ENCODE data around the gene TGFBR3. TPM values are rescaled to one million over a fixed set of nuclear protein-coding genes. Genes with fewer than 3 reads are reported as not detected.

Gene TGFBR3
- total RNA-seq, 2 experiments from 2014 or later: 3.7 to 4.0 TPM

GRCh38 chr1:91778964-91779363, 107.0 kb downstream of the TGFBR3 start:
- H3K9me3 Mint-ChIP-seq (ENCODE audit: insufficient read depth): no peaks in the 10 kb centered on the region
- POLR2A ChIA-PET: no interaction called here
- CTCF ChIA-PET: no interaction called here

GRCh38 chr1:91777630-91778300, 108.2 kb downstream of the TGFBR3 start:
- CTCF ChIA-PET: no interaction called here
- Mint-ChIP-seq H3K4me3 (no peak overlapping the region), H3K36me3 (ENCODE audit: low read depth) (no peaks in the 10 kb centered on the region), H3K9me3 (ENCODE audit: insufficient read depth) (no peaks in the 10 kb centered on the region), H3K27ac (no peak overlapping the region), H3K27me3 (ENCODE audit: low read depth) (no peaks in the 10 kb centered on the region), H3K4me1 (ENCODE audit: low read depth) (peaks cover under 1% of the 10 kb centered on the region)
- DNase-seq: no peak
- POLR2A ChIA-PET: no interaction called here
- ATAC-seq: no peak

More at GRCh38 chr1:91778964-91779363, 107.0 kb downstream of the TGFBR3 start:
- no peaks in the 10 kb centered on the region for H3K36me3 Mint-ChIP-seq (ENCODE audit: low read depth)
- ATAC-seq (no peak), DNase-seq (no peak)
- H3K4me3 Mint-ChIP-seq: no peak overlapping the region
- no peaks in the 10 kb centered on the region for H3K4me1 Mint-ChIP-seq (ENCODE audit: low read depth)
- no peaks in the 10 kb centered on the region for H3K27me3 Mint-ChIP-seq (ENCODE audit: low read depth)
- no peak overlapping the region for H3K27ac Mint-ChIP-seq

GRCh38 chr1:91777196-91777595, 108.8 kb downstream of the TGFBR3 start:
- no peaks in the 10 kb centered on the region for H3K36me3 Mint-ChIP-seq (ENCODE audit: low read depth)
- H3K4me1 Mint-ChIP-seq (ENCODE audit: low read depth): peaks cover 2% of the 10 kb centered on the region
- DNase-seq (no peak), ATAC-seq (no peak)
- H3K27me3 Mint-ChIP-seq (ENCODE audit: low read depth): no peaks in the 10 kb centered on the region
- H3K4me3 Mint-ChIP-seq: no peak overlapping the region
- CTCF ChIA-PET: no interaction called here
- POLR2A ChIA-PET: no interaction called here
- no peak overlapping the region for H3K27ac Mint-ChIP-seq
- no peaks in the 10 kb centered on the region for H3K9me3 Mint-ChIP-seq (ENCODE audit: insufficient read depth)

- H3K4me3 Mint-ChIP-seq: no peak overlapping the region
- H3K27me3 Mint-ChIP-seq (ENCODE audit: low read depth): no peaks in the 10 kb centered on the region
- ChIA-PET CTCF (interaction anchor here (1.1 kb wide), 1 partner anchor 19 kb away, joined by 3 read pairs; no protein-coding TSS in a partner anchor), POLR2A (no interaction called here)
- H3K27ac Mint-ChIP-seq: no peak overlapping the region
- H3K36me3 Mint-ChIP-seq (ENCODE audit: low read depth): no peaks in the 10 kb centered on the region
- no peaks in the 10 kb centered on the region for H3K9me3 Mint-ChIP-seq (ENCODE audit: insufficient read depth)
- ATAC-seq (no peak), DNase-seq (no peak)
- peaks cover 2% of the 10 kb centered on the region for H3K4me1 Mint-ChIP-seq (ENCODE audit: low read depth)
Measured at GRCh38 chr1:91776068-91776794, 109.7 kb downstream of the TGFBR3 start.

- Mint-ChIP-seq H3K4me1 (ENCODE audit: low read depth) (peaks cover 2% of the 10 kb centered on the region), H3K4me3 (no peak overlapping the region), H3K9me3 (ENCODE audit: insufficient read depth) (no peaks in the 10 kb centered on the region), H3K27ac (no peak overlapping the region), H3K27me3 (ENCODE audit: low read depth) (no peaks in the 10 kb centered on the region), H3K36me3 (ENCODE audit: low read depth) (no peaks in the 10 kb centered on the region)
- ChIA-PET CTCF (interaction anchor here (1.0 to 1.1 kb wide), 2 partner anchors 9 to 18 kb away, joined by 3 to 4 read pairs; no protein-coding TSS in a partner anchor), POLR2A (no interaction called here)
- no peak for ATAC-seq
- no peak for DNase-seq
Measured at GRCh38 chr1:91775227-91775626, 110.7 kb downstream of the TGFBR3 start.

GRCh38 chr1:91774520-91775203, 111.3 kb downstream of the TGFBR3 start:
- ChIA-PET POLR2A (no interaction called here), CTCF (interaction anchor here (1.0 to 1.1 kb wide), 2 partner anchors 10 to 18 kb away, joined by 3 to 4 read pairs; no protein-coding TSS in a partner anchor)
- no peaks in the 10 kb centered on the region for H3K27me3 Mint-ChIP-seq (ENCODE audit: low read depth)
- no peak overlapping the region for H3K27ac Mint-ChIP-seq
- H3K36me3 Mint-ChIP-seq (ENCODE audit: low read depth): no peaks in the 10 kb centered on the region
- H3K9me3 Mint-ChIP-seq (ENCODE audit: insufficient read depth): no peaks in the 10 kb centered on the region
- ATAC-seq (no peak), DNase-seq (no peak)
- H3K4me1 Mint-ChIP-seq (ENCODE audit: low read depth): peaks cover 2% of the 10 kb centered on the region
- no peak overlapping the region for H3K4me3 Mint-ChIP-seq

GRCh38 chr1:91771717-91772116, 114.2 kb downstream of the TGFBR3 start:
- H3K27me3 Mint-ChIP-seq (ENCODE audit: low read depth): peaks cover 1% of the 10 kb centered on the region
- ChIA-PET CTCF (no interaction called here), POLR2A (no interaction called here)
- H3K36me3 Mint-ChIP-seq (ENCODE audit: low read depth): no peaks in the 10 kb centered on the region
- no peak overlapping the region for H3K27ac Mint-ChIP-seq
- no peaks in the 10 kb centered on the region for H3K9me3 Mint-ChIP-seq (ENCODE audit: insufficient read depth)
- H3K4me1 Mint-ChIP-seq (ENCODE audit: low read depth): peaks cover 8% of the 10 kb centered on the region
- DNase-seq (no peak), ATAC-seq (no peak)
- no peak overlapping the region for H3K4me3 Mint-ChIP-seq

- H3K27me3 Mint-ChIP-seq (ENCODE audit: low read depth): peaks cover 2% of the 10 kb centered on the region
- H3K9me3 Mint-ChIP-seq (ENCODE audit: insufficient read depth): no peaks in the 10 kb centered on the region
- ChIA-PET CTCF (no interaction called here), POLR2A (no interaction called here)
- no peak overlapping the region for H3K4me3 Mint-ChIP-seq
- DNase-seq (no peak), ATAC-seq (no peak)
- no peaks in the 10 kb centered on the region for H3K36me3 Mint-ChIP-seq (ENCODE audit: low read depth)
- peaks cover 8% of the 10 kb centered on the region for H3K4me1 Mint-ChIP-seq (ENCODE audit: low read depth)
- H3K27ac Mint-ChIP-seq: no peak overlapping the region
Measured at GRCh38 chr1:91770667-91771268, 115.2 kb downstream of the TGFBR3 start.

- Mint-ChIP-seq H3K4me1 (ENCODE audit: low read depth) (peaks cover 8% of the 10 kb centered on the region), H3K27me3 (ENCODE audit: low read depth) (peaks cover 2% of the 10 kb centered on the region), H3K27ac (no peak overlapping the region)
Measured at GRCh38 chr1:91769742-91770141, 116.2 kb downstream of the TGFBR3 start.

GRCh38 chr1:91768786-91769725, 116.9 kb downstream of the TGFBR3 start:
- POLR2A ChIA-PET: no interaction called here
- DNase-seq (no peak), ATAC-seq (no peak)
- Mint-ChIP-seq H3K27me3 (ENCODE audit: low read depth) (peaks cover 2% of the 10 kb centered on the region), H3K4me3 (no peak overlapping the region), H3K36me3 (ENCODE audit: low read depth) (no peaks in the 10 kb centered on the region), H3K9me3 (ENCODE audit: insufficient read depth) (no peaks in the 10 kb centered on the region), H3K27ac (no peak overlapping the region), H3K4me1 (ENCODE audit: low read depth) (peaks cover 8% of the 10 kb centered on the region)
- CTCF ChIA-PET: no interaction called here

More at GRCh38 chr1:91769742-91770141, 116.2 kb downstream of the TGFBR3 start:
- Mint-ChIP-seq H3K4me3 (no peak overlapping the region), H3K36me3 (ENCODE audit: low read depth) (no peaks in the 10 kb centered on the region), H3K9me3 (ENCODE audit: insufficient read depth) (no peaks in the 10 kb centered on the region)
- POLR2A ChIA-PET: no interaction called here
- DNase-seq (no peak), ATAC-seq (no peak)
- CTCF ChIA-PET: no interaction called here

GRCh38 chr1:91768120-91768519, 117.8 kb downstream of the TGFBR3 start:
- ChIA-PET POLR2A (no interaction called here), CTCF (no interaction called here)
- Mint-ChIP-seq H3K4me3 (no peak overlapping the region), H3K27ac (no peak overlapping the region), H3K27me3 (ENCODE audit: low read depth) (peaks cover 2% of the 10 kb centered on the region), H3K4me1 (ENCODE audit: low read depth) (peaks cover 12% of the 10 kb centered on the region), H3K9me3 (ENCODE audit: insufficient read depth) (no peaks in the 10 kb centered on the region), H3K36me3 (ENCODE audit: low read depth) (no peaks in the 10 kb centered on the region)
- ATAC-seq: no peak
- no peak for DNase-seq
